Measurements from ENCODE around the gene CDH2. TPM values are rescaled to one million over a fixed set of nuclear protein-coding genes. Genes with fewer than 3 reads are reported as not detected.

The CDH2 gene
- total RNA-seq, 3 donors from 2014 or later: 0.63 to 11.0 (median 0.67) TPM

GRCh38 chr18:28050545-28050944, 126.4 kb downstream of the CDH2 start:
- Histone ChIP-seq H3K4me3 (no peak overlapping the region), H3K36me3 (ENCODE audit: low read depth) (no peaks in the 10 kb centered on the region), H3K4me1 (ENCODE audit: low read depth) (no peaks in the 10 kb centered on the region), H3K9me3 (no peaks in the 10 kb centered on the region)
- intact Hi-C loops (cut with DNase I, micrococcal nuclease): no loop called here
- no peak for TF ChIP-seq CTCF (IDR thresholded peaks at IDR 0.05)
- DNase-seq (no peak), ATAC-seq (no peak)

GRCh38 chr18:28048612-28049011, 128.3 kb downstream of the CDH2 start:
- Histone ChIP-seq H3K9me3 (no peaks in the 10 kb centered on the region), H3K4me3 (no peak overlapping the region), H3K36me3 (ENCODE audit: low read depth) (no peaks in the 10 kb centered on the region), H3K4me1 (ENCODE audit: low read depth) (no peaks in the 10 kb centered on the region)
- intact Hi-C loops (cut with DNase I, micrococcal nuclease): no loop called here
- no peak for DNase-seq
- no peak for ATAC-seq
- no peak for TF ChIP-seq CTCF (IDR thresholded peaks at IDR 0.05)

GRCh38 chr18:28045880-28046279, 131.1 kb downstream of the CDH2 start:
- Histone ChIP-seq H3K4me3 (no peak overlapping the region), H3K36me3 (ENCODE audit: low read depth) (no peaks in the 10 kb centered on the region), H3K4me1 (ENCODE audit: low read depth) (no peaks in the 10 kb centered on the region), H3K9me3 (no peaks in the 10 kb centered on the region)
- TF ChIP-seq CTCF (IDR thresholded peaks at IDR 0.05): no peak
- DNase-seq: no peak
- intact Hi-C loops (cut with DNase I, micrococcal nuclease): no loop called here
- no peak for ATAC-seq

- Histone ChIP-seq H3K4me1 (ENCODE audit: low read depth) (no peaks in the 10 kb centered on the region), H3K36me3 (ENCODE audit: low read depth) (no peaks in the 10 kb centered on the region), H3K9me3 (no peaks in the 10 kb centered on the region), H3K4me3 (no peak overlapping the region)
- TF ChIP-seq CTCF (IDR thresholded peaks at IDR 0.05): no peak
- DNase-seq (no peak), ATAC-seq (no peak)
- intact Hi-C loops (cut with DNase I, micrococcal nuclease): no loop called here
These were observed 131.6 kb downstream of the CDH2 start for GRCh38 chr18:28045176-28045810.

GRCh38 chr18:28044036-28044435, 132.9 kb downstream of the CDH2 start:
- no peak for TF ChIP-seq CTCF (IDR thresholded peaks at IDR 0.05)
- H3K4me3 ChIP-seq: no peak overlapping the region
- DNase-seq (no peak), ATAC-seq (no peak)
- H3K4me1 ChIP-seq (ENCODE audit: low read depth): no peaks in the 10 kb centered on the region
- no peaks in the 10 kb centered on the region for H3K36me3 ChIP-seq (ENCODE audit: low read depth)
- H3K9me3 ChIP-seq: no peaks in the 10 kb centered on the region
- intact Hi-C loops (cut with DNase I, micrococcal nuclease): no loop called here

- no peak for TF ChIP-seq CTCF (IDR thresholded peaks at IDR 0.05)
- Histone ChIP-seq H3K4me1 (ENCODE audit: low read depth) (no peaks in the 10 kb centered on the region), H3K4me3 (no peak overlapping the region), H3K36me3 (ENCODE audit: low read depth) (no peaks in the 10 kb centered on the region), H3K9me3 (no peaks in the 10 kb centered on the region)
- no peak for DNase-seq
- no peak for ATAC-seq
- intact Hi-C loops (cut with DNase I, micrococcal nuclease): no loop called here
These were observed 133.3 kb downstream of the CDH2 start for GRCh38 chr18:28043631-28044030.

Measured in mucosa of descending colon (tissue), 3 donors.